Neural cell (in vitro differentiated cells): ENCODE results near the gene ANKS3. TPM values are rescaled to one million over a fixed set of nuclear protein-coding genes. Genes with fewer than 3 reads are reported as not detected.

Experiments used
- H2AFZ ChIP-seq: fragments of 200-600, 300-800 bp; sonication (generic), shearing (Covaris generic); 2 replicates; pipeline ENCODE4 v1.6.0; 2014; ENCODE audit warnings: low read depth, mild to moderate bottlenecking, antibody characterized with exemption, low read length, moderate library complexity
- H3F3A ChIP-seq: fragments of 200-600 bp; shearing (Covaris generic); 2 replicates; pipeline ENCODE4 v1.6.1; 2016; ENCODE audit warnings: mild to moderate bottlenecking, moderate library complexity, mixed read lengths, antibody characterized with exemption, low read length; ENCODE audit not compliant: insufficient read depth, poor library complexity, severe bottlenecking
- H3K27ac ChIP-seq: fragments of 200-600, 300-800 bp; sonication (generic), shearing (Covaris generic); 2 replicates; pipeline ENCODE4 v1.5.1; 2014; ENCODE audit warnings: mild to moderate bottlenecking, low read length, moderate library complexity
- H3K27me3 ChIP-seq: fragments of 300-800, 200-600 bp; sonication (generic), shearing (Covaris generic); 2 replicates; pipeline ENCODE4 v1.6.0; 2014; ENCODE audit warnings: mild to moderate bottlenecking, low read depth, low read length, moderate library complexity; ENCODE audit not compliant: insufficient read depth
- H3K36me3 ChIP-seq: fragments of 300-800, 200-600 bp; sonication (generic), shearing (Covaris generic); 2 replicates; pipeline ENCODE4 v1.5.1; 2014; ENCODE audit warnings: mild to moderate bottlenecking, antibody characterized with exemption, low read length, moderate library complexity; ENCODE audit not compliant: insufficient read depth
- H3K4me2 ChIP-seq: fragments of 300-800, 200-600 bp; sonication (generic), shearing (Covaris generic); 2 replicates; pipeline ENCODE4 v1.6.0; 2014; ENCODE audit warnings: mild to moderate bottlenecking, low read length
- H3K4me3 ChIP-seq: fragments of 300-800, 200-600 bp; sonication (generic), shearing (Covaris generic); 2 replicates; pipeline ENCODE4 v1.5.1; 2014; ENCODE audit warnings: mild to moderate bottlenecking, low read length, moderate library complexity
- H3K79me2 ChIP-seq: fragments of 200-600 bp; shearing (Covaris generic); replicated peaks from 2 replicates; pipeline ENCODE4 v1.6.0; 2014; ENCODE audit warnings: mild to moderate bottlenecking, low read length, moderate library complexity; ENCODE audit not compliant: insufficient read depth
- H3K9ac ChIP-seq: fragments of 300-800, 200-600 bp; sonication (generic), shearing (Covaris generic); 2 replicates; pipeline ENCODE4 v1.6.1; 2016; ENCODE audit warnings: mild to moderate bottlenecking, low read length, mixed read lengths
- H3K9me2 ChIP-seq: fragments of 200-600 bp; shearing (Covaris generic); 2 replicates; pipeline ENCODE4 v1.6.1; 2016; ENCODE audit warnings: mild to moderate bottlenecking, low read length, mixed read lengths; ENCODE audit not compliant: insufficient read depth
- H3K9me3 ChIP-seq: fragments of 200-600, 300-800 bp; sonication (generic), shearing (Covaris generic); 2 replicates; pipeline ENCODE4 v1.6.1; 2016; ENCODE audit warnings: mild to moderate bottlenecking, mixed run types, low read length, moderate library complexity, mixed read lengths
- H4K20me1 ChIP-seq: fragments of 200-600 bp; shearing (Covaris generic); 2 replicates; pipeline ENCODE4 v1.6.1; 2016; ENCODE audit warnings: mild to moderate bottlenecking, mixed run types; ENCODE audit not compliant: insufficient read depth
- CTCF ChIP-seq: fragments of 450-650 bp; IDR thresholded peaks from 2 replicates; pipeline ENCODE4 v1.5.1; 2014; ENCODE audit warnings: antibody characterized with exemption, mild to moderate bottlenecking, moderate library complexity; ENCODE audit not compliant: poor library complexity, severe bottlenecking
- EP300 ChIP-seq: fragments of 450-650 bp; conservative IDR thresholded peaks from 2 replicates; pipeline ENCODE4 v1.6.1; 2014; ENCODE audit warnings: antibody characterized with exemption, mild to moderate bottlenecking, moderate library complexity; ENCODE audit not compliant: poor library complexity, severe bottlenecking
- MXI1 ChIP-seq: fragments of 450-650 bp; conservative IDR thresholded peaks from 2 replicates; pipeline ENCODE4 v1.6.1; 2014; ENCODE audit warnings: antibody characterized with exemption, mild to moderate bottlenecking; ENCODE audit not compliant: poor library complexity, severe bottlenecking
- POLR2AphosphoS5 ChIP-seq: IDR thresholded peaks from 2 replicates; pipeline ENCODE4 v1.6.1; 2012
- REST ChIP-seq: IDR thresholded peaks from 2 replicates; pipeline ENCODE4 v1.6.1; 2012; ENCODE audit warnings: borderline replicate concordance
- SMC3 ChIP-seq: fragments of 450-650 bp; conservative IDR thresholded peaks from 2 replicates; pipeline ENCODE4 v1.6.1; 2014; ENCODE audit warnings: antibody characterized with exemption, mild to moderate bottlenecking, moderate library complexity; ENCODE audit not compliant: poor library complexity
- TAF1 ChIP-seq: IDR thresholded peaks from 2 replicates; pipeline ENCODE4 v1.6.1; 2012; ENCODE audit warnings: low read depth
- polyA plus RNA-seq: library from polyadenylated mRNA; depleted of rRNA; stranded (reverse); fragments of >200 nt; gene quantifications from 2 replicates; pipeline ENCODE4 v1.2.3, GENCODE V29; 2014

ANKS3 gene
- polyA plus RNA-seq, 1 donor from 2014 or later: 53.9 TPM

GRCh38 chr16:4690946-4691665 lies 43.0 kb downstream of the ANKS3 start:
- no peak overlapping the region for H3K4me2 ChIP-seq
- no peak overlapping the region for H2AFZ ChIP-seq
- H3K9me3 ChIP-seq: no peaks in the 10 kb centered on the region
- no peak overlapping the region for H3K9ac ChIP-seq
- H3F3A ChIP-seq: no peaks in the 10 kb centered on the region
- TF ChIP-seq EP300 (no peak), REST (no peak), POLR2AphosphoS5 (no peak), TAF1 (no peak), MXI1 (no peak)
- H3K79me2 ChIP-seq: no peaks in the 10 kb centered on the region
- H3K4me3 ChIP-seq: no peak overlapping the region
- H3K9me2 ChIP-seq: no peaks in the 10 kb centered on the region
- no peaks in the 10 kb centered on the region for H4K20me1 ChIP-seq
- no peaks in the 10 kb centered on the region for H3K27me3 ChIP-seq
- no peaks in the 10 kb centered on the region for H3K36me3 ChIP-seq
- H3K27ac ChIP-seq: no peak overlapping the region

- H3K4me2 ChIP-seq: no peak overlapping the region
- TF ChIP-seq TAF1 (no peak), MXI1 (no peak), CTCF (no peak), SMC3 (no peak)
- no peak overlapping the region for H3K9ac ChIP-seq
- H3K27me3 ChIP-seq: no peaks in the 10 kb centered on the region
- no peak overlapping the region for H3K4me3 ChIP-seq
- H3K9me3 ChIP-seq: no peaks in the 10 kb centered on the region
- H3K27ac ChIP-seq: no peak overlapping the region
- H3K9me2 ChIP-seq: no peaks in the 10 kb centered on the region
- no peaks in the 10 kb centered on the region for H3K79me2 ChIP-seq
- H3F3A ChIP-seq: no peaks in the 10 kb centered on the region
- no peaks in the 10 kb centered on the region for H3K36me3 ChIP-seq
- H2AFZ ChIP-seq: no peak overlapping the region
- H4K20me1 ChIP-seq: no peaks in the 10 kb centered on the region
These were observed 44.0 kb downstream of the ANKS3 start for GRCh38 chr16:4689864-4690704.
